A673 (cell line): ENCODE results near the gene ELK3.

Source experiments
- CTCF ChIP-seq: fragments of 300-800, 200-600 bp; sonication (generic); conservative IDR thresholded peaks from 2 replicates; pipeline ENCODE4 v1.5.1; 2017; ENCODE audit warnings: low read depth, mild to moderate bottlenecking, antibody characterized with exemption, low read length, moderate library complexity, mixed read lengths
- EZH2 ChIP-seq: fragments of 200-600 bp; sonication (generic); IDR thresholded peaks from 2 replicates; pipeline ENCODE4 v1.6.1; 2017; ENCODE audit warnings: borderline replicate concordance, low read depth, mild to moderate bottlenecking, mixed read lengths, antibody characterized with exemption, low read length; ENCODE audit not compliant: poor library complexity, severe bottlenecking

DNA sequence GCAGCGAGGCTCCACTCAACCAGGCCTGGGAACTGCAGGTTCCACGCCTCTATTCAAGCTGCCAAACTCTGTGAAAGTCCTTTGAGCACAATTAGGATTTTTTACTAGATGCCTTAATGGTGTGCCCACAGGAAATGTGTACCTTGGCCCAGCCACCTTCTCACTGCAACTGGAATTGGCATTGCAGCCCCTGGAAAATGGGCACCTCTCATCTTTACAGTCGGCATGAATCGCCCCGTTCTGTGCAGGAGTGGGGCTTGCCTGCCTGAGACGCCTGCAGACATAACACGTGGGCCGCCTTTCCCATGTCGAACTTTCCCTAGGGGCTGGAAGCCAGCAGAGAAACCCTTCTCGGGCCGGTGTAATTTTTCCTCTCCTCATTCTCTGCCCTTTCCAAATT is 42.0 kb upstream of the ELK3 start:
- TF ChIP-seq CTCF, result no peak
- TF ChIP-seq EZH2, result no peak
